Psoas muscle (tissue), 8 donors: ENCODE measurements around the gene DNAH12. TPM values are rescaled to one million over a fixed set of nuclear protein-coding genes. Genes with fewer than 3 reads are reported as not detected.

Source experiments
- ATAC-seq, 4 donors: fragments of 200-7000 bp; cut with Tn5 transposase; one replicate each; pipeline ENCODE4 v1.9.1; 2020; ENCODE audit warnings: moderate library complexity in 3 of 4, mild to moderate bottlenecking in 2 of 4
- DNase-seq, 2 donors: peaks; one replicate each; pipeline ENCODE4 v3.0.0-alpha.2; 2020
- H3K27ac ChIP-seq: fragments of 200-600 bp; one replicate; pipeline ENCODE4 v1.8.0; 2022
- H3K27me3 ChIP-seq, 3 donors: fragments of 200-600 bp in 1 of 3; one replicate each; pipeline versions ENCODE4 v1.6.1 to v1.8.0; 2013 to 2022; ENCODE audit warnings: low read length in 2 of 3, mild to moderate bottlenecking in 2 of 3, moderate library complexity in 1 of 3; ENCODE audit not compliant: insufficient read depth in 3 of 3
- H3K36me3 ChIP-seq, 2 donors: fragments of 200-600 bp in 1 of 2; one replicate each; pipeline versions ENCODE4 v1.6.1 to v1.8.0; 2013 to 2022; ENCODE audit warnings: low read depth in 1 of 2, mild to moderate bottlenecking in 1 of 2, moderate library complexity in 1 of 2; ENCODE audit not compliant: insufficient read depth in 1 of 2
- H3K4me1 ChIP-seq: fragments of 200-600 bp; one replicate; pipeline ENCODE4 v1.8.0; 2022
- H3K4me3 ChIP-seq: fragments of 200-600 bp; one replicate; pipeline ENCODE4 v1.8.0; 2022; ENCODE audit warnings: mild to moderate bottlenecking
- H3K9me3 ChIP-seq: fragments of 200-600 bp; one replicate; pipeline ENCODE4 v1.8.0; 2022
- WGBS, 3 donors: extraction: QIAGEN DNeasy Blood & Tissue Kit; methylation state at CpG; one replicate each; pipeline versions ENCODE4 v1.1.6 to v1.1.7; 2013; 5-methylcytosine and 5-hydroxymethylcytosine counted together
- intact Hi-C, 2 donors: fragments of 100-400 bp; cut with DNase I; formaldehyde crosslinking; loops; one replicate each; pipeline versions ENCODE4 v1.11.0 to v1.14.2; 2022
- polyA plus RNA-seq, 3 donors: library from polyadenylated mRNA; stranded (reverse); fragments of 200-250 nt; gene quantifications; one replicate each; pipeline ENCODE4 v1.2.3, GENCODE V29; 2013
- total RNA-seq, 4 donors: library from RNA; stranded (reverse); fragmentation: NEBNext Ultra II Directional in 2 of 4; extraction: Animal tissue kit (Norgen Biotek cat#: 25700) in 2 of 4; gene quantifications; one replicate each; pipeline versions ENCODE4 v1.2.1 to v1.2.4, GENCODE V29; 2021 to 2023
- TF ChIP-seq, protein P1 (sequence below): fragments of 200-600 bp; IDR thresholded peaks from one replicate; pipeline ENCODE4 v1.8.0; 2022; ENCODE audit warnings: antibody characterized with exemption
- donor health status: healthy with polysubstance abuse.
- donor health status: DM: no; HTN: no; CAD: no; lungs with moderate emphysema.
- donor health status: Bipolar disorder and iron deficiency.
- donor health status: healthy.
- donor health status: DM: yes; HTN: yes; CAD: no.
- donor health status: DM: no; HTN: no; CAD: no.
- donor health status: DM: no; HTN: no; CAD: no.
- donor health status: DM: yes; HTN: yes; CAD: no.

DNAH12 gene
- total and polyA plus RNA-seq, 7 donors = under 0.01 to 0.34 (median 0.08) TPM; not detected in 1

DNA sequence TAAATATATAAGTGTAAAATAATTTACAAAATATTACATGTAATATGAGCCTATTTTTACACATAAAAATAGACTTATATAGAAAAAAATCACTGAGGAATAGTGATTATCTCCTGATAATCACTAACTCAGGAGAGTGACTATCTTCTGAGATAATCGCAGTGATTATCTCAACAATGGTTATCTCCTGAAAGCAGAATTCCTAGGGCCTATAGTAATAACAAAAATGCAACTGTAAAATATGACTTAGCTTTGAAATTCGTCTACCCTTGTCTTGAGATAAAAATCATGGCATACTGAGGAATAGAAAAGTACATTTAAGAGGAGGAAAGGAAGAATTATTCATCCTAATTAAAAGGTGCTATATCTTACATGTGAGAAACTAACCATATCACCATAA is 134.7 kb downstream of the DNAH12 start:
- H3K27ac ChIP-seq = no peak overlapping the region
- no peak overlapping the region for H3K4me3 ChIP-seq
- no peaks in the 10 kb centered on the region for H3K4me1 ChIP-seq
- no peaks in the 10 kb centered on the region for H3K27me3 ChIP-seq
- WGBS, 3 donors = 57 to 67% (median 65%) methylated on average over 2 of the region's 2 CpGs
- ATAC-seq (no peak), DNase-seq (no peak)
- intact Hi-C loops = no loop called here
- H3K36me3 ChIP-seq = no peaks in the 10 kb centered on the region
- TF ChIP-seq, protein P1, sequence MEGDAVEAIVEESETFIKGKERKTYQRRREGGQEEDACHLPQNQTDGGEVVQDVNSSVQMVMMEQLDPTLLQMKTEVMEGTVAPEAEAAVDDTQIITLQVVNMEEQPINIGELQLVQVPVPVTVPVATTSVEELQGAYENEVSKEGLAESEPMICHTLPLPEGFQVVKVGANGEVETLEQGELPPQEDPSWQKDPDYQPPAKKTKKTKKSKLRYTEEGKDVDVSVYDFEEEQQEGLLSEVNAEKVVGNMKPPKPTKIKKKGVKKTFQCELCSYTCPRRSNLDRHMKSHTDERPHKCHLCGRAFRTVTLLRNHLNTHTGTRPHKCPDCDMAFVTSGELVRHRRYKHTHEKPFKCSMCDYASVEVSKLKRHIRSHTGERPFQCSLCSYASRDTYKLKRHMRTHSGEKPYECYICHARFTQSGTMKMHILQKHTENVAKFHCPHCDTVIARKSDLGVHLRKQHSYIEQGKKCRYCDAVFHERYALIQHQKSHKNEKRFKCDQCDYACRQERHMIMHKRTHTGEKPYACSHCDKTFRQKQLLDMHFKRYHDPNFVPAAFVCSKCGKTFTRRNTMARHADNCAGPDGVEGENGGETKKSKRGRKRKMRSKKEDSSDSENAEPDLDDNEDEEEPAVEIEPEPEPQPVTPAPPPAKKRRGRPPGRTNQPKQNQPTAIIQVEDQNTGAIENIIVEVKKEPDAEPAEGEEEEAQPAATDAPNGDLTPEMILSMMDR = no peak
- H3K9me3 ChIP-seq = no peaks in the 10 kb centered on the region

DNA sequence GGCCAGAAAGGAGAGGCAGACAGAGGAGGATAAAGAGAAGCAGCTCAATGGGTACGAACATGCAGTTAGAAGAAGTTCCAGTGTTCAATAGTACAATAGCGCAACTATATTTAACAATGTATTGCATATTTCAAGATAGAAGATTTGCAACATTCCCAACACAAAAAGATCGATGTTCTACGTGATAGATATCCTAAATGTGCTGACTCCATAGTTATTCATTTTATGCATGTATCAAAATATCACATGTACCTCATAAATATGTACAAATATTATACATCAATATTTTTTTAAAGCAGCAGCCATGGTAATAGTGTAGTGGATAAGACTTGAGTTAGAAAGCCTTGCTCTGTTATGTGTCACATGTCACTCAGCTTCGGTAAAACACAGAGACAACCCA is 141.5 kb downstream of the DNAH12 start:
- no peak overlapping the region for H3K27ac ChIP-seq
- 80 to 86% (median 83%) methylated on average over 5 of the region's 5 CpGs for WGBS, 3 donors
- H3K27me3 ChIP-seq = no peaks in the 10 kb centered on the region
- no peaks in the 10 kb centered on the region for H3K9me3 ChIP-seq
- no peak overlapping the region for H3K4me3 ChIP-seq
- TF ChIP-seq, protein P1 = no peak
- H3K4me1 ChIP-seq = no peaks in the 10 kb centered on the region
- no peak for ATAC-seq
- intact Hi-C loops = no loop called here
- DNase-seq = no peak
- H3K36me3 ChIP-seq = no peaks in the 10 kb centered on the region

DNA sequence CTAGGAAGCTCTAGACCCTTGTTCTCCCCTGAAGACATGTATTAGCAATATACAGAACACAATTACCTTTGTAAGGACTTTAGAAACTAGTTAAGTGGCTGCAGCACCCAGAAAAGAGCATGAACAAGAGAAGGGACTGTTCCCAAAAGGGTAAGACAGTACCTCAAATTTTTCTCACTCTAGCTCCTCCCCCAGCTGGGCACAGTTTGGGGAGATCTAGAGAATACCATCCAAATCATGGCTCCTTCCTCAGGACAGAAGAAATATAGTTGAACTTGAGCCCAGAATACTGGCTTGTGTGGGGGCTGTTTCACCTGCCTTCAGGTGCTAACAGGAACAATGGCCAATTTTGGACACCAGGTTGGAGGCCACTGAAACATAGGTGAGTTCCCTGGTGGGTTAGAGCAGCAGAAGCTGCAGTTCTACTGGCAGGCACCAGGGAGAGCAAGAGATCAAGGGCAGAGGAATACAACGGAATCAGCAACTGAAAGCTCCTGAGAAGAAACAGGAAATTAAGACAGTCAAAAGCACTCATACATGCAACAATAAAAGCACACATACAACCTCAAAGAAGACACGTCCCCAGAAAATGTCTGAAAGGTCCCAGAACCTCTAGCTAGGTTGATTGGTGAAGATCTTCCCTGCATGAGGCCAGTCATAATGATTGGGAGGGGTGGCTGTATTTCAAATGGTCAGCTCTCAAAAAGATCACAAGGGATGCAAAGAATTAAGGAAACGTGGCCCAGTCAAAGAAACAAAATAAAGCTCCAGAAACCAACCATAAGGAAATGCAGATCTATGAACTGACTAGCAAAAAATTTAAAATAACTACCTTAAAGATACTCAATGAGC is 146.7 kb downstream of the DNAH12 start:
- Histone ChIP-seq H3K36me3 (no peaks in the 10 kb centered on the region), H3K4me3 (no peak overlapping the region), H3K4me1 (no peaks in the 10 kb centered on the region), H3K9me3 (no peaks in the 10 kb centered on the region), H3K27me3 (no peaks in the 10 kb centered on the region), H3K27ac (no peak overlapping the region)
- WGBS, 3 donors = 12 to 13% (median 13%) methylated on average over 3 of the region's 3 CpGs
- peak in 3 of 4 donors; percentile 61 to 72 (median 66) for ATAC-seq
- DNase-seq = no peak
- TF ChIP-seq, protein P1 = peak; percentile 63
- intact Hi-C loops = no loop called here

DNA sequence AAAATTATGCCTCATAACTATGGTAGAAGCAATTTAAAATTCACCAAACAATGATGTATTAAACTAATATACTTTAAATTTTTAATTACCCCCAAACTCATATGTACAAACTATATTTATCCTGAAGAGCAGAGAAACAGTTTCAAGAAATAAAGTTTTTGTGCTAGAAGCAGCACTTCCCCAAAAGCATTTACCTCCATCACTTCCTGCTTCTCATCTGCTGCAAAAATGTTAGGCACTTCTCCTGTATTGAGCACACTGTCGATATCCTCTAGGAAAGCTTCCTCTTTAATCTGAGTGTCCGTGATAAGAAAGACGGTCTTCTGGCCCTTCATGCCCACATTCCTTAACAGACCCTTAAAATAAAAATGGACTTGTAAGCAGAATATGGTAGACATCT is 150.2 kb downstream of the DNAH12 start:
- ATAC-seq (no peak), DNase-seq (no peak)
- Histone ChIP-seq H3K4me1 (no peaks in the 10 kb centered on the region), H3K4me3 (no peak overlapping the region), H3K36me3 (no peaks in the 10 kb centered on the region), H3K9me3 (no peaks in the 10 kb centered on the region), H3K27me3 (no peaks in the 10 kb centered on the region), H3K27ac (no peak overlapping the region)
- intact Hi-C loops = no loop called here
- TF ChIP-seq, protein P1 = no peak
- 57 to 63% (median 60%) methylated on average over 3 of the region's 3 CpGs for WGBS, 3 donors
